ENCODE measurements around the gene PKP4.

- TF ChIP-seq CTCF (conservative IDR thresholded peaks at IDR 0.05) (no peak), EZH2 (IDR thresholded peaks at IDR 0.05; ENCODE audit: low read depth) (no peak)
These were observed 54.1 kb downstream of the PKP4 start for GRCh38 chr2:158510887-158511286.

All from PC-9 (cell line).